NCI-H82 (cell line): Measurements from ENCODE around the gene SPZ1.
"Not testable (repeated sequence)": the region's sequence is repeated elsewhere in the genome, so short reads cannot be mapped to it uniquely, and the experiment has no call there.

Experiments used
- DNase-seq: peaks from one replicate; lab custom pipeline; 2025; lab: John Stamatoyannopoulos, UW

SPZ1 gene

DNA sequence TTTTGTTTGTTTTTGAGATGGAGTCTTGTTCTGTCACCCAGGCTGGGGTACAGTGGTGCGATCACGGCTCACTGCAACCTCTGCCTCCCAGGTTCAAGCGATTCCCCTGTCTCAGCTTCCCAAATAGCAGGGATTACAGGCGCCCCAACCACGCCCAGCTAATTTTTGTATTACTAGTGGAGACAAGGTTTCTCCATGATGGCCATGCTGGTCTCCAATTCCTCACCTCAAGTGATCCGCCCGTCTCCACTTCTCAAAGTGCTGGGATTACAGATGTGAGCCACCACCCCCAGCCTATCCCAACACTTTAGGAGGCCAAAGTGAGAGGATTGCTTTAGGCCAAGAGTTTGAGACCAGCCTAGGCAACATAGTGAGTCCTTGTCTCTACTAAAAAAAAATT lies 19.3 kb downstream of the SPZ1 start:
- no peak for DNase-seq

DNA sequence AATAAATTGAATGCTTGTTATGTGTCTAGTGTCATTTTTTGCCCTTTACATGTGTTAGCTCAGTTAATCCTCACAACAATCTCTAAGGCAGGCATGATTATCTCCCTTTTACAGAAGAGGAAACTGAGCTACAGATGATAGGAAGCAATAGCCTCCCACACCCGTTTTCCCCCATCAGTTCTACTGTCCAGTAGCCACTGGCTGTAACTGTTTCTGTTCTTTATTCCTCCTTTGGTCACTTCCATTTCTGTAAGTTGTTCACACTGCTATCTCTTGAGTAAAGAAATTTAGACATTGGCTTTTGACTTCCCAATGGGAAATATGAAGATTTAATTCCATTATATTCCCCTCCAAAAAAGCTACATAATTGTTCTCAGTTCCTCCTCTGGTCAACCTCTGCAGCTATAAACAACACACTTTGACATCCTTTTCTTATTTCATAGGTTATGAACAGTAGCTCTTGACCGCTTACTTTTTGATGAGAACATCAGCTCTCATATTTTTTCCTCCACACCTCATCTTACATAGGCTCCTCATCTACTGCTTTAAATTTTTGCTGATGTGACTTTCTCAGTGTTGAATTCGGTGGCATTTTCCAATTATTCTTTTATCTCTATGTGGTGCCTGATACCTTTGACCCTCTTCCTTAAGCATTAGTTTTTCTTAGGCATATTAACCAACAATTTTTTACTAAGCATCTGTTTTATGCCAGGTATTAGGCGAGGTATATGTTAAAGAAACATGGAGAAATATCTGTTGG lies 21.4 kb downstream of the SPZ1 start:
- DNase-seq = no peak

DNA sequence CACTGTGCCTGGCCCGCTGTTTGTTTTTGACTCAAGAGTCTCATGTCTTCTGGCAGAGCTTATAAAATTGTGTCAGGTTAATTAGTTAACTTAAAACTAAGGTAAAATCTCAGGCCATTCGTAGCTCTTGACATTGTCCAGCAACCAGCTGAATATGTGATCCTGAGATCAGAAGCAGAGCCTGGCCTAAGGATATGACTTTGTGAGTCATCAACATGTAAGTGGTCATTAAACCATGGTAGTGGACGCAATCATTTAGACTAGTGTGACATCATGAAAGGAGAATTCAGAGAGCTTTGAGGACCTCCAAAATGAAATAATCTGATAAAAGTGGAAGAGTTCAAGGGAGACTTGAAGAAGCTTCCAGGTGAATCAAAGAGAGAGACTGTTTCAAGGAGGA lies 23.3 kb downstream of the SPZ1 start:
- DNase-seq = no peak

DNA sequence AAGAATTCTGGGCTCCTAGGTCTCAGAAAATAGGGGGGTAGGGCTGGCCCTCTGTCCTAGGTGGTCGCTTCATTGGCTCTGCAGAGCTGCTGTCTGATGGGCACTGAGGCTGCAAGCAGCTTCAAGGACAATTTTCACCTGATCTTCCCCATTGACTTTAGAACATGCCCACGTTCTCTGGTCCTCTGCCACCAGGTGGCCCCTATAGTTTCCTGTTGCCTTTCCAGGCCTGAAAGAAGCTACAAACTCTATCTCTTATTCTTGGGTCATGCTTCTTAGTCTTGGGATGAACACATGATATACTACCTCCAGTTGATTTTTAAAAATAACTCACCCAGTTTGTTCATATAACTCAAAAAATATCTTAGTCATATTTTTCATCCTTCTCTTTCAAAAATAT lies 26.3 kb downstream of the SPZ1 start:
- peak; percentile 56 for DNase-seq

DNA sequence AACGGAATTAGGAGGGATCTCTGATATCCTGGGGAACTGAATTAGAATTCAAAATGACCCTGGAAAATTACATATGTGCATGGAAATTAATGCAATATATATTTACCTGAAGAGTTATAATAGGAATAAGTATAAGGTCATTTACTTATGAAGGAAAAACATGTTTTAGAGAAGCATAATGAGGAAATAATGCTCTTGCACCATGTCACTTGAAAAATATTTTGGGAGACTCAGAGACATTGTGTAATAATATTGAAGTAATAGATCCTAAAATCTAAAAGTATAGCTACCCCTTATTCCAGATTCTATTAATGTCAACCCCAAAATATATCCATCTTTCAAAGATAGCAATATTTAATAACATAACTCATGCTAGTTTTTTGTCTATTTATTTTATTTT lies 28.4 kb downstream of the SPZ1 start:
- no peak for DNase-seq

DNA sequence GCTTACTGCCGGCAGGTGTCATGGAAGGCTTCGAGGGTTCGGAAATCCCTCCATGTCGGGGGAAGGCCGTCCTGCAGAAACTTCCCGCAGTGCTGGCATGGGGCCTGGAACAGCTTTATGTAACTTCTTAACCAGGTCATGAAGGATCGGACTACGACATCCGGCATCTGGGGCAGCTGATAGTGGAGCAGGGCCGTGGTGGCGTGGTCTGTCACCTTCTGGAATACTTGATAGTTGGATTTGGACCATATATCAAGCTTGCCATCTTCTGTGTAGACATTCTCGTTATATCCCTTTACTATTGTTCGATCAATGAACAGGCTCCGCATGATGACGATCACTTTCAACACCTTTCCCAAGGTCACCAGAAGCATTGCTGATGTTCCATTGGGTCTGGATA lies 31.2 kb downstream of the SPZ1 start:
- not testable (repeated sequence) for DNase-seq

DNA sequence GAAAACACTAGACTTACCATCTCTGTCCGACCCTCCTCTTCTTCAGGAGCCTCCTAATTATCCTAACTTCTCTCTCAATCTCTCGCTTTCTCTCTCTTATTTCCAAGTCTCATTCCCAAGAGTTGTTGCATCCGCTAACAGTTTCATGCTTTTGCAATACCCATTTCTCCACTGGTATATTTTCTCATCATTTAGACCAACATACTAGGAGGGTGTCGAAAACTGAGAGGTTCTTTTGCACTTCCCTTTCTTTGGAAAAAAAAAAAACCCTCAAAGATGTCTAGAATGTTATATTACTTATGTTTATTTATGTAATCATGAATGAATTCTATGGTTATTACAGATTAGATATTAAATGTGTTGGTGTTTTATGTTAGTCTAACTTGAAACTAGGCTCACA lies 35.9 kb downstream of the SPZ1 start:
- DNase-seq = no peak

DNA sequence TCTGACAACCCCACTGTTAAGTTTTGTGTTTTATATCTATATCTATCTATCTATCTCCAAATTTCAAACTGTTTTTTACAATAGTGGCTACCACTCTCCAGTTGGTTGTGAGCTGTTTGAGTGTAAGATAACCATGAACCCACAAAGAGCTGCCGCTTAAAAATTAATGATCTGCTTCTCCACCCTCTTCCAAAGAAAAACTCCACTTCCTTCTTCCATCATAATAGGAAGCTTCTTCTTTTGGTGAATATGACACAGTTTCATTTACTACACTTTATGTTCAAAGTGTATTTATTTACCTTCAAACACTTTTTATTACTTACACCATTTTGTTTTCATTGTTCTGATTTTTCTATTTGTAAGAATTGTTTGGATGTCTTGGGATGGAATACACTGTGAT lies 37.9 kb downstream of the SPZ1 start:
- no peak for DNase-seq

DNA sequence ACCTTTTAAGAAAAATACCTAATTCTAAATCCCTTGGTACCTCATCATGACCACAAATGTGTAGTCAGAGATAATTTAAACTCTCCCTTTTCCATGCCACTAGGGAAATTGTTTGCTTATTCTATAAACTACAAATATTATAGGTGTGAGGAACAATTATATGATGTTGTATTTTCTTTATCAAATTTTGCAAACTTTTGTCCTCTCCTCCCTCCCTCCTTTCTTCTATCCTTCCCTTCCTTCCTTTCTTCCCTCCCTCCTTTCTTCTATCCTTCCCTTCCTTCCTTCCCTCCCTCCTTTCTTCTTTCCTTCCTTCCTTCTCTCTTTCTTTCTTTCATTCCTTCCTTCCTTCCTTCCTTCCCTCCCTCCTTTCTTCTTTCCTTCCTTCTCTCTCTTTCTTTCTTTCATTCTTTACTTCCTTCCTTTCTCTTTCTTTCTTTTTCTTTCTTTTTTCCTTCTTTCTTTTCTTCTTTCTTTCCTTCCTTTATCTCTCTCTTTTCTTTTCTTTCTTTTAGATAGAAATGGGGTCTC lies 41.2 kb downstream of the SPZ1 start:
- DNase-seq = no peak

DNA sequence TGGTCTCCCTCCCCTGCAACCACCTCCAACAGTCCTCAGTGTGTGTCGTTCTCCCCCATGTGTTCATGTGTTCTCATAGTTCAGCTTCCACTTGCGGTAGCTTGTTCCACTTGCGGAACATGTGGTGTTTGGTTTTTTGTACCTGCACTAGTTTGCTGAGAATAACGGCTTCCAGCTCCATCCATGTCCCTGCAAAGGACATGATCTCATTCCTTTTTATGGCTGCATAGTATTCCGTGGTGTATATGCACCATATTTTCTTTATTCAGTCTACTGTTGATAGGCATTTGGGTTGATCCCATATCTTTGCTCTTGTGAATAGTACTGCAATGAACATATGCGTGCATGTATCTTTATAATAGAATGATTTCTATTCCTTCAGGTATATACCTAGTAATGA lies 45.1 kb downstream of the SPZ1 start:
- DNase-seq = no peak

DNA sequence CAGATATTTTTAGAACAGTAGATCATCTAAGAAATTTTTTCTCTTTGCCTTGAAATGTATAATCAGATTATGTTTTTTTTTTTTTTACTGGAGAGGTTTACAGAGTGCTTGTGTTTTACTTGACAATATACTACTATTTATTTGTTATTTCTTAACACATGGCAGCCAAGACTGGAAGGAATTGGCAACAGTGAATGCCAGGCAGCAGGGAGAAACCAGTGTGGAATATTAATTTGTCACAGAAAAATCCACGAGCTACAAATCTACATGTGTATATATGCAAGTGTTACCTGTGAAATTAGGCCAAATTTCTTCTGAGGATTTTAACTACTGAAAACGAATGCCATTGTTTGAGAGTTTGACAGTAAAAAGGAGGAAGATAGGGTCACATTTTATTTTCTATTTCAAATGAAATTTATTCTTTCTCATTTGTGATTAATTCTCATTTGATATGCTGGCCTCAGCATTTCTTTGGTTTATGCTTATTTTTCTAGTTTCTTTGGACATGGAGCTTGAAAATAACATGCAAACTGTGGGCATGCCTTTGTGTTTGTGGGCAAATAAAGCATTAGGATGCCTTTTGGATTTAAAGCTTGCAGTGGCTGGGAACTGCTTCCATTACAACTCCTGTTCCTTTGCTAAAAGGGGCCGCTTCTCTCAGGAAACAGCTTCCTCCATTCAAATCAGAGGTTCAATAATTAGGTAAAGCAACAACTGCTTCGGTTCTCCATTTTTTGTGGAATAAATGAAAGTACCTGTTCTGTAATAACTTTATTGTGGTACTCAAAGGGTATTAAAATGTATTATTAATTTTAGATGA lies 49.1 kb downstream of the SPZ1 start:
- DNase-seq = peak; percentile 46

DNA sequence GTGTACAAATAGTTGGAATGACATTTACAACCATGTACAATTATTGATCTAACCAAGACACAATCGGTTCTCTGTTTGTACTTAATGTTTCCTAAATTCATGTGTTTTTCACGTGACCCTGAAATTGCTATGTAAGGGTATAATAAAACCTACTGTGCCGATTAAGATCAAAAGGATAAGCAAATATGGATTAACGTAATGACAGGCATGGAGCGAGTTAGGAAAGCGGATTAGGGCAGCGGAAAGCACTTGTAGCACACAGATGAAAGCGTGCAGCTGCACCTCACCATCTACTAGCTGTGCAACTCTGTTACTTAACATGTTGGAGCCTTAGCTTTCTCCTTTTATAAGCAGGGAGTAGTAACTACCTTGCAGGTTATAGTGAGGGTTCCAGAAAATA lies 49.7 kb downstream of the SPZ1 start:
- peak; percentile 93 for DNase-seq

DNA sequence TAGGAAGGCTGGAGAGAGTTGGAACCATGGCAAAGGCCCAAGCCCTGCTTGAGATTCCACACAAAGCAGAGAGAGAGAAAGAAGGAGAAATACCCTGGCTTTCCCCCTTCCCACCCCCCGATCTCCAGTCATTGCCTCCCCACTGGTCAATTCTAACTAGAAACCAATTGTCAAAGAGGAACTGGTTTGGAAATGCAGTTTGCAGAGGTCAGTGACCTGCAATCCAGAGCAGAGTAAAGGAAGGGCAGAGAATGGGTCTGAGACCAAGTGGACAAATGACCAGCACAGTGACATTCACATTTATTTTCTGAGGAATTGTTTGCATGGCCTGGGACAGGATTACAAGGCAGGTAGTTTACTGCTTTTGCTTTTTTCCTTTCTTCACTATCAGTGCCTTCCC lies 50.6 kb downstream of the SPZ1 start:
- DNase-seq = peak; percentile 34
